HG03025 (cell line): ENCODE data around the gene FDXACB1.

Experiments used
- ATAC-seq: cut with Tn5 transposase; IDR thresholded peaks from one replicate; pipeline ENCODE4 v1.9.1; 2021; ENCODE audit warnings: mild to moderate bottlenecking, moderate library complexity; ENCODE audit not compliant: unreplicated experiment, low FRiP score

The FDXACB1 gene

GRCh38 chr11:111846636-111847035, 32.3 kb downstream of the FDXACB1 start:
- ATAC-seq, result no peak

GRCh38 chr11:111846063-111846462, 32.9 kb downstream of the FDXACB1 start:
- ATAC-seq, result no peak

GRCh38 chr11:111845276-111846028, 33.5 kb downstream of the FDXACB1 start:
- ATAC-seq, result no peak

GRCh38 chr11:111843661-111844060, 35.3 kb downstream of the FDXACB1 start:
- ATAC-seq, result no peak

- ATAC-seq, result no peak
These were observed 37.5 kb downstream of the FDXACB1 start for GRCh38 chr11:111841370-111842053.

- no peak for ATAC-seq
These were observed 38.8 kb downstream of the FDXACB1 start for GRCh38 chr11:111840143-111840542.

GRCh38 chr11:111838054-111838453, 40.9 kb downstream of the FDXACB1 start:
- no peak for ATAC-seq

GRCh38 chr11:111837366-111837891, 41.5 kb downstream of the FDXACB1 start:
- ATAC-seq, result no peak

- no peak for ATAC-seq
These were observed 42.2 kb downstream of the FDXACB1 start for GRCh38 chr11:111836721-111837120.

- no peak for ATAC-seq
These were observed 42.8 kb downstream of the FDXACB1 start for GRCh38 chr11:111836162-111836561.

GRCh38 chr11:111835665-111836064, 43.3 kb downstream of the FDXACB1 start:
- ATAC-seq, result no peak

- ATAC-seq, result no peak
These were observed 44.4 kb downstream of the FDXACB1 start for GRCh38 chr11:111834432-111835163.

GRCh38 chr11:111833524-111833923, 45.4 kb downstream of the FDXACB1 start:
- ATAC-seq, result no peak

GRCh38 chr11:111829185-111829968, 49.6 kb downstream of the FDXACB1 start:
- ATAC-seq, result no peak

- no peak for ATAC-seq
These were observed 52.5 kb downstream of the FDXACB1 start for GRCh38 chr11:111826322-111826950.
